ENCODE results near the gene UBA52.

UBA52 gene

DNA sequence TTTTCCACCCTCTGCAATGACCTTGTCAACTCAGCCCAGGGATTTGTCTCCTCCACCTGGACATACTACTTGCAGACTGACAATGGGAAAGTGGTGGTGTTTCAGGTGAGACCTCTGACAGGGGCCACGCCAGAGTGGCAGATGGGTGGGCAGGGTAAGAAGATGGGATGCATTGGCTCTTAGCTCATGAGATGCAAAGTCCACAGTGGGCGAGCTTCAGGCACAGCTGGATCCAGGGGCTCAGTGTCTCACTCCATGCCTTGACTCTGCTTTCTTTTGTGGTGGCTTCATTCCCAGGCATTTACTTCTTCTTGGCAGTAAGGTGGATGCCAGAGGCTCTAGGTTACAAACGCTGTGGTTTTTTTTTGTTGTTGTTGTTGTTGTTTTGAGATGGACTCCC, 44.4 kb downstream of the UBA52 start:
- TF ChIP-seq, protein P1, sequence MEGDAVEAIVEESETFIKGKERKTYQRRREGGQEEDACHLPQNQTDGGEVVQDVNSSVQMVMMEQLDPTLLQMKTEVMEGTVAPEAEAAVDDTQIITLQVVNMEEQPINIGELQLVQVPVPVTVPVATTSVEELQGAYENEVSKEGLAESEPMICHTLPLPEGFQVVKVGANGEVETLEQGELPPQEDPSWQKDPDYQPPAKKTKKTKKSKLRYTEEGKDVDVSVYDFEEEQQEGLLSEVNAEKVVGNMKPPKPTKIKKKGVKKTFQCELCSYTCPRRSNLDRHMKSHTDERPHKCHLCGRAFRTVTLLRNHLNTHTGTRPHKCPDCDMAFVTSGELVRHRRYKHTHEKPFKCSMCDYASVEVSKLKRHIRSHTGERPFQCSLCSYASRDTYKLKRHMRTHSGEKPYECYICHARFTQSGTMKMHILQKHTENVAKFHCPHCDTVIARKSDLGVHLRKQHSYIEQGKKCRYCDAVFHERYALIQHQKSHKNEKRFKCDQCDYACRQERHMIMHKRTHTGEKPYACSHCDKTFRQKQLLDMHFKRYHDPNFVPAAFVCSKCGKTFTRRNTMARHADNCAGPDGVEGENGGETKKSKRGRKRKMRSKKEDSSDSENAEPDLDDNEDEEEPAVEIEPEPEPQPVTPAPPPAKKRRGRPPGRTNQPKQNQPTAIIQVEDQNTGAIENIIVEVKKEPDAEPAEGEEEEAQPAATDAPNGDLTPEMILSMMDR (IDR thresholded peaks at IDR 0.05; ENCODE audit: control insufficient read depth, insufficient read depth, low read depth, low read length, missing control alignments): no peak
- no peak for DNase-seq (ENCODE audit: low read depth)
- no peak overlapping the region for H3K4me3 ChIP-seq (ENCODE audit: control insufficient read depth, low read depth, low read length)

DNA sequence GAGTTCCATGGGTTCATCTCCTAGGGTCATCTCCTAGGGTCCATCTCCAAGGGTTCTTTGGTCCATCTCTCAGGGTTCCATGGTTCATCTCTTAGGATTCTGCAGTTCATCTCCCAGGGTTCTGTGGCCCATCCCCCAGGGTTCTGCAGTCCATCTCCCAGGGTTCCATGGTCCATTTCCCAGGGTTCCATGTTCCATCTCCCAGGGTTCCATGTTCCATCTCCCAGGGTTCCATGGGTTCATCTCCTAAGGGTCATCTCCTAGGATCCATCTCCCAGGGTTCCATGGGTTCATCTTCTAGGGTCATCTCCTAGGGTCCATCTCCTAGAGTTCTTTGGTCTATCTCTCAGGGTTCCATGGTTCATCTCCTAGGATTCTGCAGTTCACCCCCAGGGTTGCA, 45.9 kb downstream of the UBA52 start:
- no peak overlapping the region for H3K4me3 ChIP-seq (ENCODE audit: control insufficient read depth, low read depth, low read length)
- TF ChIP-seq, protein P1 (IDR thresholded peaks at IDR 0.05; ENCODE audit: control insufficient read depth, insufficient read depth, low read depth, low read length, missing control alignments): no peak
- DNase-seq (ENCODE audit: low read depth): no peak

DNA sequence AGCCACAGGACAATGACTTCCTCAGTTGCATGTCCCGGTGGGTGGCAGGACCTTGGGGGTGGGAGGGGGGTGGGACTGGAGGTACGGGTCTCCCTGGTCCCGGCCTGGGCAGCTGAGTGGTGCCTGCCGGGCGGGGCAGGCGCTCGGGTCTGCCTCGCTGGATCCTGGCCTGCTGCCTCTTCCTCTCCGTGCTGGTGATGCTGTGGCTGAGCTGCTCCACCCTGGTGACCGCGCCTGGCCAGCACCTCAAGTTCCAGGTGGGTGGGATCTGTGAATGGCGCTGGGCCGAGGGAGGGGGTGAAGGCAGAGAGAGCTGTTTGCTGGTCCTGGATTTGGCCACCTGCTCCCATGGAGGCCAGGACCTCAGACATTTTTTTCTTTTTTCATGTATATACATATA, 46.6 kb downstream of the UBA52 start:
- TF ChIP-seq, protein P1 (IDR thresholded peaks at IDR 0.05; ENCODE audit: control insufficient read depth, insufficient read depth, low read depth, low read length, missing control alignments): no peak
- no peak overlapping the region for H3K4me3 ChIP-seq (ENCODE audit: control insufficient read depth, low read depth, low read length)
- DNase-seq (ENCODE audit: low read depth): no peak

DNA sequence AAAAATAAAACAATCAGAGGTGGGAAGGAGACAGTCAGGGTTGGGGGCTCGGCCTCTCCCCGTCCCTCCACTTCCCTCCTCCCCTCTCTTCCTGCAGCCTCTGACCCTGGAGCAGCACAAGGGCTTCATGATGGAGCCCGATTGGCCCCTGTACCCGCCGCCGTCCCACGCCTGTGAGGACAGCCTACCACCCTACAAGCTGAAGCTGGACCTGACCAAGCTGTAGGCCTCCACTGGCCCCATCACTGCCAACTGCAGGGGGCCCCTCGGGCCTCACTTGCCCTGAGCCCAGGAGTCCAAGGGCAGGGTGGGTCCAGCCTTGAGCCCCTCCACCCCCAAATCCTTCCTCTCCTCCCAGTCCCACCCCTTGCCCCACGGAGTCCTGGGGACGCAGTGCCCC, 48.7 kb downstream of the UBA52 start:
- H3K4me3 ChIP-seq (ENCODE audit: control insufficient read depth, low read depth, low read length): no peak overlapping the region
- no peak for DNase-seq (ENCODE audit: low read depth)
- TF ChIP-seq, protein P1 (IDR thresholded peaks at IDR 0.05; ENCODE audit: control insufficient read depth, insufficient read depth, low read depth, low read length, missing control alignments): no peak

DNA sequence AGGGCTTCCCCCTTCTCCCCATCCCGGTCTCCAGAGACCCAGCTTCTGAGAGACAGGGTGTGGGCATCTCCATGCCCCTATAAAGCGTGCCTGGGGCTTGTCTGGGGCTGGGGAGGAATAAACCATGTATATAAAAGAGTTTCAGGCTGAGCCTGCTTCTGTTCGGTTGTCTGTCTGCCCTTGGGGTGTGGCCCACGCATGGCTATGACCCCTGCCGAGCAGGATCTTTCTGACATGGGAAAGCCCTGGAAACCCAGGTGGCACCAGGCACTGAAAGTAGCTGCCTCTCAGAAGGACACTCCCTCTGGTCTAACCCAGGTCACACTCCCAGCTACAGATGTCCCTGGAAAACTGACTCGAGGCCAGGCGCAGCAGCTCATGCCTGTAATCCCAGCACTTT, 49.2 kb downstream of the UBA52 start:
- TF ChIP-seq, protein P1 (IDR thresholded peaks at IDR 0.05; ENCODE audit: control insufficient read depth, insufficient read depth, low read depth, low read length, missing control alignments): no peak
- DNase-seq (ENCODE audit: low read depth): no peak
- H3K4me3 ChIP-seq (ENCODE audit: control insufficient read depth, low read depth, low read length): no peak overlapping the region

DNA sequence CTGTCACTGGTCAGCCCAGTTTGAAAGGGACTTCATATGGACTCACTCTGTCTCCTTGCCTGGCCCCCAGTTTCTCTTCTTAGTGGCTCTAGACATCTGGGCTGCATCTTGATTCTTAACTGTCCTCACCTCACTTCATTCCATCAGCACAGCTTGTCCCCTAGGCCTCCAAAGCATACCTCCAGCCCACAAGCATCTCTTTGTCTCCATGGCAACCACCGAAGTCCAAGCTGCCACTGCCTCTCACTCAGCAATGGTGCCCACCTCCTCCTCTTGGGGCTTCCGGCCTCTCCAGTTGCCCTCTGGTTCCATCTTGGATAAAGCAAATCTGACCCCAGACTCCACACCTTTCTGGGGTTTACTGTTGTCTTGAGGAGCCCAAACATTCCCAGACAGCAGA, 55.2 kb downstream of the UBA52 start:
- no peak for DNase-seq (ENCODE audit: low read depth)
- H3K4me3 ChIP-seq (ENCODE audit: control insufficient read depth, low read depth, low read length): no peak overlapping the region
- TF ChIP-seq, protein P1 (IDR thresholded peaks at IDR 0.05; ENCODE audit: control insufficient read depth, insufficient read depth, low read depth, low read length, missing control alignments): no peak

Measured in AG09309 (cell line).